Measurements from ENCODE around the gene HSBP1.

HSBP1 gene

GRCh38 chr16:83831456-83831987 is 23.7 kb downstream of the HSBP1 start:
- DNase-seq (ENCODE audit: low spot score): no peak
- in situ Hi-C loops (cut with MboI; ENCODE audit: low pct_unique_long_range_greater_than_20kb, low sequenced_read_pairs, unreplicated experiment): no loop called here
- no peak for TF ChIP-seq CTCF (IDR thresholded peaks at IDR 0.05; ENCODE audit: extremely low read depth, insufficient read depth, missing control alignments)

GRCh38 chr16:83833921-83834320 is 26.1 kb downstream of the HSBP1 start:
- TF ChIP-seq CTCF (IDR thresholded peaks at IDR 0.05; ENCODE audit: extremely low read depth, insufficient read depth, missing control alignments): no peak
- no peak for DNase-seq (ENCODE audit: low spot score)
- in situ Hi-C loops (cut with MboI; ENCODE audit: low pct_unique_long_range_greater_than_20kb, low sequenced_read_pairs, unreplicated experiment): no loop called here

GRCh38 chr16:83835586-83836566 is 28.1 kb downstream of the HSBP1 start:
- DNase-seq (ENCODE audit: low spot score): no peak
- in situ Hi-C loops (cut with MboI; ENCODE audit: low pct_unique_long_range_greater_than_20kb, low sequenced_read_pairs, unreplicated experiment): no loop called here
- no peak for TF ChIP-seq CTCF (IDR thresholded peaks at IDR 0.05; ENCODE audit: extremely low read depth, insufficient read depth, missing control alignments)

GRCh38 chr16:83837566-83837965 is 29.8 kb downstream of the HSBP1 start:
- TF ChIP-seq CTCF (IDR thresholded peaks at IDR 0.05; ENCODE audit: extremely low read depth, insufficient read depth, missing control alignments): no peak
- no peak for DNase-seq (ENCODE audit: low spot score)
- in situ Hi-C loops (cut with MboI; ENCODE audit: low pct_unique_long_range_greater_than_20kb, low sequenced_read_pairs, unreplicated experiment): no loop called here

- DNase-seq (ENCODE audit: low spot score): no peak
- no peak for TF ChIP-seq CTCF (IDR thresholded peaks at IDR 0.05; ENCODE audit: extremely low read depth, insufficient read depth, missing control alignments)
- in situ Hi-C loops (cut with MboI; ENCODE audit: low pct_unique_long_range_greater_than_20kb, low sequenced_read_pairs, unreplicated experiment): no loop called here
These were observed 30.4 kb downstream of the HSBP1 start for GRCh38 chr16:83838151-83838550.

- no peak for DNase-seq (ENCODE audit: low spot score)
- in situ Hi-C loops (cut with MboI; ENCODE audit: low pct_unique_long_range_greater_than_20kb, low sequenced_read_pairs, unreplicated experiment): no loop called here
- no peak for TF ChIP-seq CTCF (IDR thresholded peaks at IDR 0.05; ENCODE audit: extremely low read depth, insufficient read depth, missing control alignments)
These were observed 31.8 kb downstream of the HSBP1 start for GRCh38 chr16:83839561-83839960.

Measured in GM13977 (cell line).